SJCRH30 (cell line): Measurements from ENCODE around the gene STX18. TPM values are rescaled to one million over a fixed set of nuclear protein-coding genes. Genes with fewer than 3 reads are reported as not detected.

ENCODE experiments used
- DNase-seq, 2 experiments: peaks; one replicate each; pipeline ENCODE4 v3.0.0-alpha.2; 2015 to 2020
- H3K27ac ChIP-seq: fragments of 250-450 bp; sonication (Bioruptor Pico); 2 replicates; pipeline ENCODE4 v1.5.1; 2020; ENCODE audit warnings: mild to moderate bottlenecking, moderate library complexity
- H3K27me3 ChIP-seq: fragments of 250-450 bp; sonication (Bioruptor Pico); 2 replicates; pipeline ENCODE4 v1.5.1; 2020; ENCODE audit warnings: mild to moderate bottlenecking, moderate library complexity
- H3K36me3 ChIP-seq: fragments of 250-450 bp; sonication (Bioruptor Pico); 2 replicates; pipeline ENCODE4 v1.5.1; 2020; ENCODE audit warnings: mild to moderate bottlenecking, moderate library complexity
- H3K4me1 ChIP-seq: fragments of 250-450 bp; sonication (Bioruptor Pico); 2 replicates; pipeline ENCODE4 v1.5.1; 2020; ENCODE audit warnings: mild to moderate bottlenecking, moderate library complexity
- H3K4me3 ChIP-seq: fragments of 250-450 bp; sonication (Bioruptor Pico); 2 replicates; pipeline ENCODE4 v1.5.1; 2020; ENCODE audit warnings: mild to moderate bottlenecking, moderate library complexity
- H3K9me3 ChIP-seq: fragments of 250-450 bp; sonication (Bioruptor Pico); replicated peaks from 2 replicates; pipeline ENCODE4 v1.5.1; 2020; ENCODE audit warnings: mild to moderate bottlenecking, moderate library complexity
- total RNA-seq: library from RNA; depleted of rRNA; stranded (reverse); fragments of >200 nt; shearing (Covaris generic); gene quantifications from 2 replicates; pipeline ENCODE4 v1.2.3, GENCODE V29; 2014; rRNA removed

STX18 gene
- total RNA-seq, 1 experiment from 2014 or later: 29.3 TPM

DNA sequence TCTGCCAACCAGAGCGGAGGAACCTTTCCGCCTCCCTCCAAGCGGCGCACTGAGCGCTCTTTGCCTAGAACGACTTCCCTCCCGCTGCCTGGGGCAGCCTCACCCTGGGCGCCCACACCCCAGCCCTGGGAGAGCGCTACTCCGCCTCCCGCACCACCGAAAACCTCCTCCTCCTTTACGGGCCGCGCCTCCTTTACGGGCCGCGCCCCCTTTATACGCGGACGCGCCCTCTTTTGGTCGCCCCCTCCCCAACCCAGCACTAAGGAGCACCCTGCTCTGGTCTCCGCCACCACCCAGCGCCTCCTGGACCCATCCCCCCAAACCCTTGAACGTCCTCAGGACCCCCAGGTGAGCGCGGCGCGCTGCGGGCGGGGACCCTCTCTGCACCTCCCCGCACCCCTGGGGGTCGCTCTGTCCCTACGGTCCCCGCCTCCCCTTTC is 155.5 kb downstream of the STX18 start:
- Histone ChIP-seq H3K4me1 (no peaks in the 10 kb centered on the region), H3K27me3 (no peaks in the 10 kb centered on the region; the same call in 1 of the 2 replicates), H3K36me3 (no peaks in the 10 kb centered on the region), H3K9me3 (no peaks in the 10 kb centered on the region), H3K27ac (no peak overlapping the region), H3K4me3 (no peak overlapping the region)
- DNase-seq: no peak

- no peaks in the 10 kb centered on the region; the same call in 1 of the 2 replicates for H3K27me3 ChIP-seq
Measured at GRCh38 chr4:4385729-4386295, 156.0 kb downstream of the STX18 start.

GRCh38 chr4:4384837-4385236 is 157.0 kb downstream of the STX18 start:
- Histone ChIP-seq H3K36me3 (no peaks in the 10 kb centered on the region), H3K27me3 (no peaks in the 10 kb centered on the region), H3K9me3 (no peaks in the 10 kb centered on the region), H3K4me1 (no peaks in the 10 kb centered on the region), H3K27ac (no peak overlapping the region), H3K4me3 (no peak overlapping the region)
- peak in 1 of 2 experiments; percentile 14 for DNase-seq

More at GRCh38 chr4:4385729-4386295, 156.0 kb downstream of the STX18 start:
- Histone ChIP-seq H3K4me3 (no peak overlapping the region), H3K9me3 (no peaks in the 10 kb centered on the region), H3K36me3 (no peaks in the 10 kb centered on the region), H3K4me1 (no peaks in the 10 kb centered on the region), H3K27ac (no peak overlapping the region)
- no peak for DNase-seq

DNA sequence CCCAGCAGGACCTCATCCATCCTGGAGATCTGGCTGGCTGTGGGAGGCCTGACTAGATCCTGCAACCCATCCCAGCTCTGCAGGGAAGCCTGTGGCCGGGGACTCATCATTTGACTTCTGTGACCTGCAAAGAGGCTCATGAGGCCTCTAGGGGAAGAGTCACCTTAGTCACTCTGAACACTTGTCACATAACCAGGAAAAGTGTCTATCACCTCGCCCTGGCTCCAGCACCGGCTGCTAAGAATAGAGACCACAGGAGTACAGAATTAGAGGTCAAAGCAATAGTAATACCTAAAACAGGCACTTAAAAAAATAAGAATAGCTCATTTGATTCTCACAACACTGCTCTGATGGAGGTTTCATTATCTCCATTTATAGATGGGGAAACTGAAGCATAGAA is 158.8 kb downstream of the STX18 start:
- Histone ChIP-seq H3K27ac (no peak overlapping the region), H3K4me3 (no peak overlapping the region), H3K36me3 (no peaks in the 10 kb centered on the region), H3K27me3 (no peaks in the 10 kb centered on the region), H3K4me1 (no peaks in the 10 kb centered on the region), H3K9me3 (no peaks in the 10 kb centered on the region)
- no peak for DNase-seq

- H3K4me3 ChIP-seq: no peak overlapping the region
- no peak for DNase-seq
- no peaks in the 10 kb centered on the region for H3K4me1 ChIP-seq
- H3K9me3 ChIP-seq: no peaks in the 10 kb centered on the region; the same call in 1 of the 2 replicates
- H3K36me3 ChIP-seq: no peaks in the 10 kb centered on the region
- peaks cover 1% of the 10 kb centered on the region; the same call in 1 of the 2 replicates for H3K27me3 ChIP-seq
- H3K27ac ChIP-seq: no peak overlapping the region
Measured at GRCh38 chr4:4379540-4380087, 162.2 kb downstream of the STX18 start.

DNA sequence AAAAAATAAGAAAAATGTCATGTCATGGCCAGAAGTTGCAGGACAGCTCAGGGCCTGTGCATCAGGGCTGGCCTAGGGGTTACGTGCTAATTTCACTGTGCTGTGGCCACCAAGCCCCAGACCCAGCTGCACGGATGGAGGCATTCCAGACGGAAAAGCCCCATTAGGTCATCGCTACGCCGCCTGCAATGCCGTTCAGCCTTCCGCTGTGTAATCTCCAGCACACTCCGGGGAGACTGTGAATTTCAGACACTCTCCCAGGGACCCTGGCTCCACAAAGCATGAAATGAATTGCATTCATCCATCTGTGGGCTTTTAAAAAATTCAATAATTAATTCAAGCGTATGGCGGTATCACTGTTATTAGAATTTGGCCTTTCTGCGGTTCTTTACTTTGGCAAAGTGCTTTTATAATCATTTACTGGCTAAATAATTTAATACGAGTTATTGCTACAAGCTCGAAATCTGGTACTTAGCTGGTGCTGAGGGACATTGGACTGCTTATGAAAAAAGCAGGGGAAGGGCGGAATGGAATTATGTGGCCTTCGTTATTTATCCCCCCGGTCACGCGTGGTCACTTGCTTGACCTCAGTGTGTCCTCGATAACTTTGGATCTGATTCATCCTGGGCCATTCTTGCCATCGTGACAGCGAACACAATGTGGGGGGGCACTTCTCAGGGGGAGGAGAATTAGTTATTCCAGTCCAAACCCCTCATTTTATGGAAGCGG is 164.0 kb downstream of the STX18 start:
- Histone ChIP-seq H3K4me1 (no peaks in the 10 kb centered on the region), H3K36me3 (no peaks in the 10 kb centered on the region), H3K27me3 (peaks cover 9% of the 10 kb centered on the region; the same call in 1 of the 2 replicates), H3K4me3 (no peak overlapping the region), H3K27ac (no peak overlapping the region), H3K9me3 (no peaks in the 10 kb centered on the region; the same call in 1 of the 2 replicates)
- DNase-seq: peak in 1 of 2 experiments; percentile 20

- DNase-seq: no peak
- Histone ChIP-seq H3K27me3 (peaks cover 9% of the 10 kb centered on the region; the same call in 1 of the 2 replicates), H3K36me3 (no peaks in the 10 kb centered on the region), H3K4me1 (no peaks in the 10 kb centered on the region), H3K4me3 (no peak overlapping the region), H3K9me3 (no peaks in the 10 kb centered on the region; the same call in 1 of the 2 replicates), H3K27ac (no peak overlapping the region)
Measured at GRCh38 chr4:4377191-4377590, 164.7 kb downstream of the STX18 start.

DNA sequence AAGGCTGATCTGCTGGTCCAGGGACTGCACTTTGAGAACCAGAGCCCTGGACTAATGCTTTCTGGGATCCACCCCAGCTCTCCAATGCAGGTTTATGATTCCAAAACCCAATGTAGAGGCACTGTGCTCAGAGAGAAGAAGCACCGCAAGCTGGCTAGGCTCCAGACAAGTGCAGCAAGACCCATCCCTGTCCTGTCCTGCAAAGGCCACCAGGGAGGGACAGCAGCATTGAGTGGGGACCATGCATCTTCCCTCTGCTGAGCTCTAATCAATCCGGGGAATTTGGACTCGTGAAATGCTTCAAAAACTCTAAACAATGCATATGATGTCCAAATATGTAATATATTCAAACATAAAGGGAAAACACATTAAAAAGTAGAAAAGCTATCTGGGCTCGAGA is 165.8 kb downstream of the STX18 start:
- Histone ChIP-seq H3K9me3 (no peaks in the 10 kb centered on the region; the same call in 1 of the 2 replicates), H3K27me3 (peaks cover 9% of the 10 kb centered on the region; the same call in 1 of the 2 replicates), H3K4me3 (no peak overlapping the region), H3K4me1 (no peaks in the 10 kb centered on the region), H3K27ac (no peak overlapping the region), H3K36me3 (no peaks in the 10 kb centered on the region)
- no peak for DNase-seq

DNA sequence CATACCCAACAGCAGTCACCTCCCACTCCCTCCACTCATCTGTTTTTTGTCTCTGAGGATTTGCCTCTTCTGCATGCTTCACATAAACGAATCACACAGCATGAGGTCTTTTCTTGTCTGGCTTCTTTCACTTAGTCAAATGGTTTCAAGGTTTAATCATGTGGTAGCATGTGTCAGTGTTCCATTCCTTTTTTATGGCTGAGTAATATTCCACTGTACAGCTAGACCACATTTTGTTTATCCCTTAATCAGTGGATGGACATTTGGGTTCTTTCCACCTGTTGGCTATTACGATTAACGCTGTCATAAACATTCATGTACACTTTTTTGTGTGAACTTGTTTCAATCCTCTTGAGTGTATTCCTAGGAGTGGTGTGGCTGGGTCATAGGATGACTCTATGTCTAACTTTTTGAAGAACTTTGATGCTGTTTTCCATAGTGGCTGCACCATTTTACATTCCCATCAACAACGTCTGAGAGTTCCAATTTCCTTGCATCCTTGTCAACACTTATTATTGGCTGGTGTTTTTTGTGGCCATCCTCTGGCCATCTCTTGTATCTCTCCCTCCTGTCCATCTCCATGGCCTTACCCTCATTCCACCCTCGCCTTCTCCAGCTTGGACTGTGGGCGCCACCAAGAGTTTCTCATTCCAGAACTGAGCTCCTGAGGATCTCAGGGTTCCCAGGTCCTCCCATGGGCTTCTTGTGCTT is 167.3 kb downstream of the STX18 start:
- no peak for DNase-seq
- Histone ChIP-seq H3K27me3 (peaks cover 9% of the 10 kb centered on the region; the same call in 1 of the 2 replicates), H3K36me3 (no peaks in the 10 kb centered on the region), H3K4me1 (no peaks in the 10 kb centered on the region), H3K27ac (no peak overlapping the region), H3K4me3 (no peak overlapping the region), H3K9me3 (no peaks in the 10 kb centered on the region; the same call in 1 of the 2 replicates)

Other genes starting within 250 kb of the STX18 start
- not detected in 2 replicates for gene NSG1, start 154.9 kb downstream of the STX18 start, total RNA-seq